Endothelial cell of umbilical vein (primary cell): ENCODE measurements around the gene FOXL1. TPM values are rescaled to one million over a fixed set of nuclear protein-coding genes. Genes with fewer than 3 reads are reported as not detected.

Experiments
- BruUV-seq: library from RNA; stranded (reverse); fragments of 400-500 nt; replicated peaks from 2 replicates; lab custom pipeline; 2021; lab: Mats Ljungman, UMichigan
- CTCF ChIA-PET: fragments of 300-600, 350-600 bp; sonication (Branson Sonifier 250); formaldehyde crosslinking; loops from one replicate; lab custom pipeline; 2021; ENCODE audit warnings: antibody characterized with exemption, inconsistent platforms; lab: Charles Lee
- POLR2A ChIA-PET: fragments of 300-600, 350-600 bp; sonication (Branson Sonifier 250); formaldehyde crosslinking; loops from one replicate; lab custom pipeline; 2021; ENCODE audit warnings: antibody characterized with exemption, inconsistent platforms; lab: Charles Lee
- DNase-seq: peaks from one replicate; pipeline ENCODE4 v3.0.0-alpha.2; 2011; ENCODE audit warnings: low read depth, low spot score
- FAIRE-seq: peaks from 2 replicates; lab custom pipeline; 2011; peaks lifted over from hg19 to GRCh38; lab: Jason Lieb, UNC
- H2AFZ ChIP-seq: 2 replicates; pipeline ENCODE4 v1.6.0; 2012; ENCODE audit warnings: low read depth, low read length, control low read depth, inconsistent platforms
- H3K27ac ChIP-seq: 2 replicates; pipeline ENCODE4 v1.5.1; 2011; ENCODE audit warnings: low read depth, mild to moderate bottlenecking, control low read depth, low read length, moderate library complexity; ENCODE audit not compliant: insufficient read depth
- H3K27me3 ChIP-seq, 2 experiments: 2 replicates each; pipeline versions ENCODE4 v1.6.0 to v1.6.1; 2011; ENCODE audit warnings: low read length in 2 of 2, mixed read lengths in 1 of 2; ENCODE audit not compliant: control insufficient read depth in 2 of 2, insufficient read depth in 2 of 2
- H3K36me3 ChIP-seq, 2 experiments: 2 replicates in 1 of 2; 3 replicates in 1 of 2; pipeline ENCODE4 v1.5.1; 2011; ENCODE audit warnings: low read length in 2 of 2, mild to moderate bottlenecking in 1 of 2, moderate library complexity in 1 of 2; ENCODE audit not compliant: control insufficient read depth in 2 of 2, insufficient read depth in 2 of 2; ENCODE audit errors: extremely low read depth in 1 of 2
- H3K4me1 ChIP-seq: 3 replicates; pipeline ENCODE4 v1.5.1; 2011; ENCODE audit warnings: mild to moderate bottlenecking, low read length; ENCODE audit not compliant: control insufficient read depth, insufficient read depth; ENCODE audit errors: extremely low read depth
- H3K4me2 ChIP-seq: 2 replicates; pipeline ENCODE4 v1.6.1; 2011; ENCODE audit warnings: low read length, control low read depth, mixed read lengths; ENCODE audit not compliant: insufficient read depth
- H3K4me3 ChIP-seq, 3 experiments: fragments of 200-600 bp in 1 of 3; sonication (generic), shearing (Covaris generic) in 1 of 3; replicated peaks in 1 of 3; 2 replicates each; pipeline ENCODE4 v1.5.1; 2011 to 2016; ENCODE audit warnings: control low read depth in 3 of 3, low read length in 3 of 3, mild to moderate bottlenecking in 2 of 3, inconsistent platforms in 1 of 3, low read depth in 1 of 3, moderate library complexity in 1 of 3; ENCODE audit not compliant: insufficient read depth in 1 of 3
- H3K79me2 ChIP-seq: 2 replicates; pipeline ENCODE4 v1.6.0; 2012; ENCODE audit warnings: low read length, inconsistent platforms; ENCODE audit not compliant: control insufficient read depth, insufficient read depth
- H3K9ac ChIP-seq: replicated peaks from 2 replicates; pipeline ENCODE3; 2011; ENCODE audit warnings: low read length, control low read depth; ENCODE audit not compliant: insufficient read depth; ENCODE audit errors: extremely low read depth
- H3K9me1 ChIP-seq: replicated peaks from 3 replicates; pipeline ENCODE4 v1.6.0; 2011; ENCODE audit warnings: mild to moderate bottlenecking, low read length; ENCODE audit not compliant: control insufficient read depth, insufficient read depth; ENCODE audit errors: extremely low read depth
- H3K9me3 ChIP-seq: replicated peaks from 2 replicates; pipeline ENCODE4 v1.5.1; 2012; ENCODE audit warnings: low read length, inconsistent platforms; ENCODE audit not compliant: control insufficient read depth, insufficient read depth
- H4K20me1 ChIP-seq: replicated peaks from 2 replicates; pipeline ENCODE3; 2011; ENCODE audit warnings: mild to moderate bottlenecking, low read length; ENCODE audit not compliant: control insufficient read depth, insufficient read depth; ENCODE audit errors: extremely low read depth
- FOS ChIP-seq: IDR thresholded peaks from 2 replicates; pipeline ENCODE4 v1.6.1; 2011; ENCODE audit warnings: mild to moderate bottlenecking, low read length, moderate library complexity, borderline replicate concordance; ENCODE audit not compliant: insufficient read depth
- JUN ChIP-seq: IDR thresholded peaks from 2 replicates; pipeline ENCODE4 v1.6.1; 2011; ENCODE audit warnings: borderline replicate concordance, low read depth; ENCODE audit not compliant: insufficient read length, insufficient read depth
- MYC ChIP-seq: IDR thresholded peaks from one replicate; pipeline ENCODE4 v1.6.1; 2011; ENCODE audit warnings: mild to moderate bottlenecking, low read depth, low read length
- POLR2A ChIP-seq: IDR thresholded peaks from 2 replicates; pipeline ENCODE4 v1.6.1; 2012; ENCODE audit warnings: low read depth, mild to moderate bottlenecking, control low read depth, low read length
- POLR2AphosphoS5 ChIP-seq: IDR thresholded peaks from 2 replicates; pipeline ENCODE4 v1.6.1; 2012; ENCODE audit warnings: low read depth, mild to moderate bottlenecking, control low read depth, low read length, moderate library complexity; ENCODE audit not compliant: insufficient read depth
- dilution Hi-C: fragments of 300-500 bp; cut with MboI; formaldehyde crosslinking; loops from one replicate; pipeline ENCODE4 v1.15.0; 2019; ENCODE audit warnings: low sequenced_read_pairs; ENCODE audit not compliant: extremely low pct_ligation_motif_present
- intact Hi-C: fragments of 100-400 bp; cut with micrococcal nuclease; formaldehyde crosslinking; loops from one replicate; pipeline ENCODE4 v1.10.0; 2022
- polyA plus RNA-seq, 4 experiments: library from polyadenylated mRNA; depleted of rRNA in 3 of 4; stranded (reverse) in 3 of 4; unstranded in 1 of 4; fragments of >200 nt; gene quantifications; 2 replicates each; pipeline versions ENCODE4 v1.2.1 to v1.2.3, GENCODE V29; 2011 to 2012; ENCODE audit warnings: missing spikeins in 1 of 4
- total RNA-seq: library from RNA; stranded (reverse); gene quantifications from 2 replicates; pipeline ENCODE4 v1.2.3, GENCODE V29; 2021
- TF ChIP-seq, protein P1 (sequence below), 2 donors: IDR thresholded peaks; 1 replicate in 1 of 2; 2 replicates in 1 of 2; pipeline ENCODE4 v1.5.1; 2011; ENCODE audit warnings: low read length in 2 of 2, mild to moderate bottlenecking in 2 of 2, moderate library complexity in 2 of 2, control low read depth in 1 of 2, inconsistent platforms in 1 of 2, low read depth in 1 of 2; ENCODE audit not compliant: insufficient read depth in 1 of 2; ENCODE audit errors: extremely low read depth in 1 of 2
- TF ChIP-seq, protein P2 (sequence below): IDR thresholded peaks from 2 replicates; pipeline ENCODE4 v1.6.1; 2011; ENCODE audit not compliant: insufficient read depth, insufficient read length

The FOXL1 gene
- total and polyA plus RNA-seq, 2 donors (not counting 3 experiments of a cell fraction or from before 2014, with no cell fraction given), result 2.8 to 3.8 TPM

DNA sequence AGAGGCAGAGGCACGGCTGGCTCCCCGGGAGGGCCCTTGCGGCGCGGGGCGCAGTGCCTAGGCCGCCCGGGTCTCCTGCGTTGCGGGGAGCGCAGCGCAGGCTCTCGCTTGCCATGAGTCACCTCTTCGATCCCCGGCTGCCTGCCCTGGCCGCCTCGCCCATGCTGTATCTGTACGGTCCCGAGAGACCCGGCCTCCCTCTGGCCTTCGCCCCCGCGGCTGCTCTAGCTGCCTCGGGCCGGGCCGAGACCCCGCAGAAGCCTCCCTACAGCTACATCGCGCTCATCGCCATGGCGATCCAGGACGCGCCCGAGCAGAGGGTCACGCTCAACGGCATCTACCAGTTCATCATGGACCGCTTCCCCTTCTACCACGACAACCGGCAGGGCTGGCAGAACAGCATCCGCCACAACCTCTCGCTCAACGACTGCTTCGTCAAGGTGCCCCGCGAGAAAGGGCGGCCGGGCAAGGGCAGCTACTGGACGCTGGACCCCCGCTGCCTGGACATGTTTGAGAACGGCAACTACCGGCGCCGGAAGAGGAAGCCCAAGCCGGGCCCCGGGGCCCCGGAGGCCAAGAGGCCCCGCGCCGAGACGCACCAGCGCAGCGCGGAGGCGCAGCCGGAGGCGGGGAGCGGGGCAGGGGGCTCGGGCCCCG lies 390 bp downstream of the FOXL1 start:
- peaks cover 0 to 3% of the 10 kb centered on the region in 2 experiments for H3K36me3 ChIP-seq
- CTCF ChIA-PET, result interaction anchor here (1.4 to 1.7 kb wide), 2 partner anchors 182 to 484 kb away, joined by 3 to 6 read pairs; no protein-coding TSS in a partner anchor
- no peak overlapping the region for H2AFZ ChIP-seq
- intact Hi-C loops, result no loop called here
- H3K4me3 ChIP-seq, result no peak overlapping the region
- peaks cover 38% of the 10 kb centered on the region for H3K79me2 ChIP-seq
- H3K9me1 ChIP-seq, result no peaks in the 10 kb centered on the region
- DNase-seq (no peak), FAIRE-seq (no peak)
- no peaks in the 10 kb centered on the region for H4K20me1 ChIP-seq
- no peaks in the 10 kb centered on the region for H3K9me3 ChIP-seq
- H3K27me3 ChIP-seq, result no peaks in the 10 kb centered on the region
- dilution Hi-C loops, result no loop called here
- no peak overlapping the region for H3K9ac ChIP-seq
- H3K4me1 ChIP-seq, result peaks cover 33% of the 10 kb centered on the region
- H3K27ac ChIP-seq, result peak overlapping the region; percentile 82
- H3K4me2 ChIP-seq, result no peak overlapping the region
- no TSS peak for BruUV-seq
- TF ChIP-seq, protein P1, sequence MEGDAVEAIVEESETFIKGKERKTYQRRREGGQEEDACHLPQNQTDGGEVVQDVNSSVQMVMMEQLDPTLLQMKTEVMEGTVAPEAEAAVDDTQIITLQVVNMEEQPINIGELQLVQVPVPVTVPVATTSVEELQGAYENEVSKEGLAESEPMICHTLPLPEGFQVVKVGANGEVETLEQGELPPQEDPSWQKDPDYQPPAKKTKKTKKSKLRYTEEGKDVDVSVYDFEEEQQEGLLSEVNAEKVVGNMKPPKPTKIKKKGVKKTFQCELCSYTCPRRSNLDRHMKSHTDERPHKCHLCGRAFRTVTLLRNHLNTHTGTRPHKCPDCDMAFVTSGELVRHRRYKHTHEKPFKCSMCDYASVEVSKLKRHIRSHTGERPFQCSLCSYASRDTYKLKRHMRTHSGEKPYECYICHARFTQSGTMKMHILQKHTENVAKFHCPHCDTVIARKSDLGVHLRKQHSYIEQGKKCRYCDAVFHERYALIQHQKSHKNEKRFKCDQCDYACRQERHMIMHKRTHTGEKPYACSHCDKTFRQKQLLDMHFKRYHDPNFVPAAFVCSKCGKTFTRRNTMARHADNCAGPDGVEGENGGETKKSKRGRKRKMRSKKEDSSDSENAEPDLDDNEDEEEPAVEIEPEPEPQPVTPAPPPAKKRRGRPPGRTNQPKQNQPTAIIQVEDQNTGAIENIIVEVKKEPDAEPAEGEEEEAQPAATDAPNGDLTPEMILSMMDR (IDR thresholded peaks at IDR 0.05; ENCODE audit: extremely low read depth in 1 of 2, insufficient read depth in 1 of 2, low read depth in 1 of 2, low read length in 2 of 2), result no peak
- no peak for TF ChIP-seq FOS
- no peak for TF ChIP-seq MYC
- no peak for TF ChIP-seq POLR2AphosphoS5
- TF ChIP-seq, protein P2, sequence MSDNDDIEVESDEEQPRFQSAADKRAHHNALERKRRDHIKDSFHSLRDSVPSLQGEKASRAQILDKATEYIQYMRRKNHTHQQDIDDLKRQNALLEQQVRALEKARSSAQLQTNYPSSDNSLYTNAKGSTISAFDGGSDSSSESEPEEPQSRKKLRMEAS, result no peak
- TF ChIP-seq JUN, result no peak
- TF ChIP-seq POLR2A, result no peak
- POLR2A ChIA-PET, result no interaction called here
